H1 (cell line): ENCODE data around the gene TM9SF1. TPM values are rescaled to one million over a fixed set of nuclear protein-coding genes. Genes with fewer than 3 reads are reported as not detected.

ENCODE experiments used
- EZH2 ChIP-seq: fragments of 200-600 bp; sonication (generic); IDR thresholded peaks from 2 replicates; pipeline ENCODE4 v1.7.1; 2012; ENCODE audit warnings: low read depth, mild to moderate bottlenecking, moderate library complexity, low read length, inconsistent platforms; ENCODE audit not compliant: severe bottlenecking
- JUN ChIP-seq: IDR thresholded peaks from 2 replicates; pipeline ENCODE4 v1.6.1; 2011; ENCODE audit warnings: low read depth, mild to moderate bottlenecking, improper control_type of control experiment, low read length
- polyA plus RNA-seq, 7 experiments: library from polyadenylated mRNA; depleted of rRNA in 3 of 7; stranded (reverse) in 5 of 7; unstranded in 2 of 7; fragments of >200 nt in 5 of 7; fragments of 200-250 nt in 2 of 7; gene quantifications; 1 replicate in 5 of 7; 2 replicates in 1 of 7; 4 replicates in 1 of 7; pipeline versions ENCODE4 v1.2.1 to v1.2.3, GENCODE V29; 2011 to 2013; ENCODE audit warnings: missing spikeins in 2 of 7, mixed read lengths in 2 of 7
- total RNA-seq: library from RNA; stranded (reverse); fragmentation: NEBNext Ultra II Directional; extraction: Animal tissue kit (Norgen Biotek cat#: 25700); gene quantifications from 2 replicates; pipeline ENCODE4 v1.2.1, GENCODE V29; 2021

TM9SF1 gene
- total and polyA plus RNA-seq, 2 of the 8 experiments (the other 6 are each of a cell fraction or from before 2014, with no cell fraction given), result 22.2 to 29.2 TPM

DNA sequence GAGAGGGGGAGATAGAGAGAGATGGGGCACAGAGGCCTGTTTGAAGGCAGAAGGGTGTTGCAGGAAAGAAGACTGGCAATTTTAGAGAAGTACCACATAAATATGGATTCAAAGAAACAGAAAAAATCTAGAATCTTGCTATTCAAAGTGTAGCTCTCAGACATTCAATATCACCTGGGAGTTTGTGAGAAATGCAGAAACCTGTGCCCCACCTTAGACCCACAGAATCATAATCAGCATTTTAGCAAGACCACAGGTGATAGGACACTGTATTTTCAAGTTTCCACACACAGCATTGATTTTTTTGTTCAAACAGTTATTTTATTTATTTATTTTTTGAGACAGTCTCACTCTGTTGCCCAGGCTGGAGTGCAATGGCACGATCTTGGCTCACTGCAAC lies 33.7 kb upstream of the TM9SF1 start (continued):
- no peak for TF ChIP-seq JUN
- TF ChIP-seq EZH2, result no peak
- TF ChIP-seq, all 59 proteins: peak for 0
